ENCODE measurements around the gene HELZ2.
A peak's percentile ranks its signal among the peaks of the same experiment; 100 is the strongest.
"Not testable (repeated sequence)": the region's sequence is repeated elsewhere in the genome, so short reads cannot be mapped to it uniquely, and the experiment has no call there.

The HELZ2 gene

DNA sequence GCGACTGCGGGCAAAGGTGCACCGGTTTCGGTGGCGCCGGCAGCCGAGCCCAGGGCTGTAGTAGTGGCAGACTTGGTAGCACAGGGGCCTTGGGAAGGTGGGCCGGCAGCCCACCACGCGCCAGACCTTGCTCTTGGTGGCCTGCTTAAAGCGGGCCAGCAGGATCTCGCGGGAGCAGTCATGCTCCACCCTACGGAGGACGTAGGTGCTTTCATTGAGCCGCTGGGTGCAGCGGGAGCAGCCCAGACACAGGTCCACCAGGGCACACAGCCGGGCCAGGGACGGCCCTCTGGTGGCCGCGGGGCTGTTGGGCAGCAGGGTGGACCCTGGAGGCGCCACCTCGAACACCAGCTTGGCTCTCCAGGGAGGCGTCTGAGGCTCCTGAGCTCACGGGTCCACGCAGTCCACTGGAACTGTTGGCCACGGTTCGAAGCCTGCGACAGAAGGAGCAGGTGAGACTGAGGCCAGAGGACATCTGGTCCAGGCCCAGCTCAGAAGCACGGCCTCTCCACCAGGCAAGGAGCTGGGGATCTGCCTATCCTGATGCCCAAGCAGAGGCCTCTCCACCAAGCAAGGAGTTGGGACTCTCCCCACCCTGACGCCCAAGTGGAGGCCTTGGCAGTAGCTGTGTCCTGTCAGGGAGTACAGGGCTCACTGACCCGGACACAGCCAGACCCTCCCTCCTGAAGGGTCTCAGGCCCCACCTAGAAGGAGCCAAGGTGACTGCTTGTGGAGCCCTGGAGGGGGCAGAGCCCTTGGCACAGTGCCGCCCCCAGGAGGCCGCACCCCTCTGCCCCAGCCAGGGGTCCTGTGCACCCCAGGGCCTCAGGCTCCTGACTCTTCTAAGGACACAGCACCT, 1.0 kb downstream of the HELZ2 start:
- Histone ChIP-seq H3K27ac (ENCODE audit: low read depth, low read length) (no peak overlapping the region), H3K4me1 (ENCODE audit: control insufficient read depth, low read length) (peaks cover 14% of the 10 kb centered on the region), H3K36me3 (ENCODE audit: control insufficient read depth, low read length) (no peaks in the 10 kb centered on the region), H3K27me3 (ENCODE audit: control insufficient read depth, low read length) (peaks cover 26% of the 10 kb centered on the region), H3K4me2 (ENCODE audit: low read length) (peak overlapping the region; percentile 72), H3F3A (ENCODE audit: control insufficient read depth, insufficient read depth) (no peaks in the 10 kb centered on the region), H3K79me2 (ENCODE audit: control insufficient read depth, low read length) (no peaks in the 10 kb centered on the region), H3K9me3 (ENCODE audit: control insufficient read depth, insufficient read depth, low read length) (no peaks in the 10 kb centered on the region), H4K20me1 (ENCODE audit: control insufficient read depth, insufficient read depth, low read depth, low read length) (peaks cover 2% of the 10 kb centered on the region; the same call in 1 of the 2 replicates), H3K4me3 (ENCODE audit: low read length) (peak overlapping the region; percentile 67), H3K9me2 (replicated peaks; ENCODE audit: control insufficient read depth, low read length) (no peaks in the 10 kb centered on the region)
- TF ChIP-seq EZH2phosphoT487 (IDR thresholded peaks at IDR 0.05; ENCODE audit: borderline replicate concordance, low read length), result no peak
- TF ChIP-seq, protein P1, sequence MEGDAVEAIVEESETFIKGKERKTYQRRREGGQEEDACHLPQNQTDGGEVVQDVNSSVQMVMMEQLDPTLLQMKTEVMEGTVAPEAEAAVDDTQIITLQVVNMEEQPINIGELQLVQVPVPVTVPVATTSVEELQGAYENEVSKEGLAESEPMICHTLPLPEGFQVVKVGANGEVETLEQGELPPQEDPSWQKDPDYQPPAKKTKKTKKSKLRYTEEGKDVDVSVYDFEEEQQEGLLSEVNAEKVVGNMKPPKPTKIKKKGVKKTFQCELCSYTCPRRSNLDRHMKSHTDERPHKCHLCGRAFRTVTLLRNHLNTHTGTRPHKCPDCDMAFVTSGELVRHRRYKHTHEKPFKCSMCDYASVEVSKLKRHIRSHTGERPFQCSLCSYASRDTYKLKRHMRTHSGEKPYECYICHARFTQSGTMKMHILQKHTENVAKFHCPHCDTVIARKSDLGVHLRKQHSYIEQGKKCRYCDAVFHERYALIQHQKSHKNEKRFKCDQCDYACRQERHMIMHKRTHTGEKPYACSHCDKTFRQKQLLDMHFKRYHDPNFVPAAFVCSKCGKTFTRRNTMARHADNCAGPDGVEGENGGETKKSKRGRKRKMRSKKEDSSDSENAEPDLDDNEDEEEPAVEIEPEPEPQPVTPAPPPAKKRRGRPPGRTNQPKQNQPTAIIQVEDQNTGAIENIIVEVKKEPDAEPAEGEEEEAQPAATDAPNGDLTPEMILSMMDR (IDR thresholded peaks at IDR 0.05; ENCODE audit: low read depth, low read length, poor library complexity, severe bottlenecking), result peak; percentile 25

DNA sequence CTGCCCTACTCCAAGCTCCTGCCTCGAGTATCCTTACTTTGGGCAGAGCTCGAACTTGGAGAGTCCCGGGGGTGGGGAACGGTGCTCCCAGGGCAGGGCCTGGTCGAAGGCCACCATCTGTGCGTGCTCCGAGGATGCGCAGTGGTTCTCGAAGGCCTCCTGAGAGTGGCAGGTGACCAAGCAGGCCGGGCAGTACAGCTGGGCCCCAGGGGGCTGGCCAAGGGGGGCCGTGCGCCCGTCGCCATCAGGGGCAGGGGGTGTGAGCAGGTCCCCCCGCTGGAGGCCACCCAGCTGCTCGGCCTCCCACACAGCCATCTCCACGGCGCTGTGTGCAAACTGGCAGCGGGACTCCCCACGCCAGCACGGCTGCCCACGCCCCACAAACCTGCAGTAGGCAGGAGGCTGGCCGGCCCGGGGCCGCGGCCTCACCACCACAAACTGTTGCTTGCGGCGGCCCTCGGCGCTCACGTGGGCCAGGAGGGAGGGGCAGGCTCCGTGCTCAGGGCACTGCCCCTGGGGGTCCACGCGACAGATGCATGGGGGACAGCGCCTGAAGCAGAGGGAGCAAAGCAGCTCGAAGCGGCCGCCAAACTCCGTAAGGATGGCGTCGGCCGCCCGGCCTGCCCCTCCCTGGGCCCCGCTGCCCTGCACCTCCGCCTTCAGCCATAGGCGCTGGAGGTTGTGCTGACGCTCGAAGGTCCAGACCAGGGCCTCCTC, 1.8 kb downstream of the HELZ2 start:
- H4K20me1 ChIP-seq (ENCODE audit: control insufficient read depth, insufficient read depth, low read depth, low read length), result peaks cover 3% of the 10 kb centered on the region; the same call in 1 of the 2 replicates
- H3K9me2 ChIP-seq (replicated peaks; ENCODE audit: control insufficient read depth, low read length), result no peaks in the 10 kb centered on the region
- TF ChIP-seq, protein P1 (IDR thresholded peaks at IDR 0.05; ENCODE audit: low read depth, low read length, poor library complexity, severe bottlenecking), result no peak
- no peak for TF ChIP-seq EZH2phosphoT487 (IDR thresholded peaks at IDR 0.05; ENCODE audit: borderline replicate concordance, low read length)
- H3K4me2 ChIP-seq (ENCODE audit: low read length), result no peak overlapping the region
- peaks cover 31% of the 10 kb centered on the region for H3K27me3 ChIP-seq (ENCODE audit: control insufficient read depth, low read length)
- H3K79me2 ChIP-seq (ENCODE audit: control insufficient read depth, low read length), result no peaks in the 10 kb centered on the region
- H3F3A ChIP-seq (ENCODE audit: control insufficient read depth, insufficient read depth), result no peaks in the 10 kb centered on the region
- H3K27ac ChIP-seq (ENCODE audit: low read depth, low read length), result no peak overlapping the region
- H3K4me3 ChIP-seq (ENCODE audit: low read length), result no peak overlapping the region
- no peaks in the 10 kb centered on the region for H3K9me3 ChIP-seq (ENCODE audit: control insufficient read depth, insufficient read depth, low read length)
- peaks cover 19% of the 10 kb centered on the region for H3K4me1 ChIP-seq (ENCODE audit: control insufficient read depth, low read length)
- no peaks in the 10 kb centered on the region for H3K36me3 ChIP-seq (ENCODE audit: control insufficient read depth, low read length)

DNA sequence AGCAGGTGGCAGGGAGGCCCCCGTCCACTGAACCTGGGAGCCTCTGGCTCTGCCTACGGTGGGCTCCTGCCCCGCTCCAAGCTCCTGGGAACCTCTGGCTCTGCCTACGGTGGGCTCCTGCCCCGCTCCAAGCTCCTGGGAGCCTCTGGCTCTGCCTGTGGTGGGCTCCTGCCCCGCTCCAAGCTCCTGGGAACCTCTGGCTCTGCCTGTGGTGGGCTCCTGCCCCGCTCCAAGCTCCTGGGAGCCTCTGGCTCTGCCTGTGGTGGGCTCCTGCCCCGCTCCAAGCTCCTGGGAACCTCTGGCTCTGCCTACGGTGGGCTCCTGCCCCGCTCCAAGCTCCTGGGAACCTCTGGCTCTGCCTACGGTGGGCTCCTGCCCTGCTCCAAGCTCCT, 3.0 kb downstream of the HELZ2 start:
- H3K4me3 ChIP-seq (ENCODE audit: low read length); H3K9me3 ChIP-seq (ENCODE audit: control insufficient read depth, insufficient read depth, low read length); H3F3A ChIP-seq (ENCODE audit: control insufficient read depth, insufficient read depth); H3K27ac ChIP-seq (ENCODE audit: low read depth, low read length); H3K4me2 ChIP-seq (ENCODE audit: low read length); H3K36me3 ChIP-seq (ENCODE audit: control insufficient read depth, low read length); H3K79me2 ChIP-seq (ENCODE audit: control insufficient read depth, low read length); H4K20me1 ChIP-seq (ENCODE audit: control insufficient read depth, insufficient read depth, low read depth, low read length); H3K9me2 ChIP-seq (replicated peaks; ENCODE audit: control insufficient read depth, low read length): not testable (repeated sequence)
- peaks cover 36% of the 10 kb centered on the region for H3K27me3 ChIP-seq (ENCODE audit: control insufficient read depth, low read length)
- peaks cover 19% of the 10 kb centered on the region for H3K4me1 ChIP-seq (ENCODE audit: control insufficient read depth, low read length)

All from DOHH2 (cell line).